ENCODE data around the gene HOXA13. TPM values are rescaled to one million over a fixed set of nuclear protein-coding genes. Genes with fewer than 3 reads are reported as not detected.

Gene HOXA13
- polyA plus RNA-seq, 3 donors from 2014 or later: not detected

DNA sequence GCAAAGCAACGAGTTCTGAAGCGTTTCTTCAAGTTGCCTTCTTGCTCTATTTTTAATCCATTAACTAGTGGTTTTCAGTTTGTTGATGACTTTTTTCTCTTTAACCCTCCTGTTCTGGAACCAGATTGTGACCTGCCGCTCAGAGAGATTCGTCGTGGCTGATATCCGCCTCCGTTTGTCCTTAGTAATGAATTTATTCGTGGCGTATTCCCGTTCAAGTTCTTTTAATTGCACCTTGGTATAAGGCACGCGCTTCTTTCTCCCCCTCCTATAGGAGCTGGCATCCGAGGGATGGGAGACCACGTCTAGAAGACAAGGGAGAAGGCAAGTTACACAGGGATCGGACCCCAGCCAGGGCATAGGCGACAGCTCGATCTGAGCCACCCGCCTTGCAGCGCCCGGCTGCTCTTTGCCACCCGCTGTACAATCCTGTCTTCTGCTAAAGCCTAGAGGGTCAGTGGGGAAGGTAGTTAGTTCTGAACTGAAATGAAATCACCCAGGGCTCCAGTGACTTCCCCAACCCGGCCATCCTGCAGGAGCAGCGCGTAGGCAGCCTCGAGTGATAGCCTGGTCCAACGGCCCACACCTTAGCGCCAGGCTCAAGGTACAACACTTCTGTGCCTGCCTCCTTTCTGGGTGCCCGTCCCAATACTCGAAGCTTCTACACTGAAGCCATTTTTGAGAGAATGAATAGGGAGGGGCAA, 1.6 kb downstream of the HOXA13 start:
- Mint-ChIP-seq H3K36me3 (no peaks in the 10 kb centered on the region), H3K9me3 (no peaks in the 10 kb centered on the region), H3K4me3 (peak overlapping the region; percentile 23 to 75 (median 56)), H3K27me3 (ENCODE audit: low read depth in 3 of 3) (peaks cover 39 to 86% (median 79%) of the 10 kb centered on the region in 3 donors), H3K4me1 (peaks cover 29 to 45% of the 10 kb centered on the region in 2 donors), H3K27ac (peak overlapping the region in 1 of 6 donors; percentile 63)
- no peak for DNase-seq

DNA sequence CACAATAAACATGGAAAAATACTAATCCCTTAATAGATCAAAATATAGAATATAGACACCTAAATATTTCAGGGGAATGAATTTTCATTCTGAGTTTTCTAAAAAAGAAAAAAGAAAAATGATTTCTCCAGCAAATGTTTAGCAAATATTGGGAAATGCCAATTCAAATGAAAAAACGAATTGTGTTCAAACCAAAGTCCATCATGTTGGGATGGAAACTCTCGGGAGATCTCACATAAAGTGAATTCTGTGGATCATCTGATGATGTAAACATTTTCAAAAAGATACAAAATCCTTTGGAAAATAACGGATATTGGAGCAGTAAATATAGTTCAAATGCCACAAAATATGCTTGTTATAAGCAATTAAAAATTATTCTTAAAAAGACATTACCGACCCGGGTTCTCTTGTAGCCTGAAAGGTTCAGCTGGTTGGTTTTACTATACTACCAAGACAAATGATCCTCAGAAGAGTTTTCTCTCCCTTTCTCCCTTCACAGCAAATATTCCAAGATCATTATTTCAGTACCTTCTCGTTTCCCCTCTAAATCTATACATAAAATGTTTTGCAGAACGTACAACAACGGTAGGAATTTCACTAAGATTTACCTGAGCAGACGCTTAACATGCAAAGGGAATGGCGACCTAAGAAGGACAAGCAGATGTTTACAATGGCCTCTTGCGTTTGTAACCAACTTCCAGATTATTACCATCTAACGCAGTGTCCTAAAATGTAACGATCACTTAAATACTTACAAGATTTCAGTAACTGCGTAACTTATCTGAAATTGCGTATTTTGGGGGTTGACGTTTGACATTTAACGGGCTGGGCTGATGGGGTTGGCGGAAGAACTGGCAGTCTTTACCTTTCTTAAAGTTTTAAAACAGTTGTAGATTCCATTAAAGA, 2.5 kb downstream of the HOXA13 start:
- Mint-ChIP-seq H3K9me3 (no peaks in the 10 kb centered on the region), H3K27ac (no peak overlapping the region), H3K4me3 (peak overlapping the region in 1 of 5 donors; percentile 8), H3K36me3 (no peaks in the 10 kb centered on the region), H3K27me3 (ENCODE audit: low read depth in 3 of 3) (peaks cover 33 to 83% (median 74%) of the 10 kb centered on the region in 3 donors), H3K4me1 (peaks cover 32 to 54% of the 10 kb centered on the region in 2 donors)
- no peak for DNase-seq

DNA sequence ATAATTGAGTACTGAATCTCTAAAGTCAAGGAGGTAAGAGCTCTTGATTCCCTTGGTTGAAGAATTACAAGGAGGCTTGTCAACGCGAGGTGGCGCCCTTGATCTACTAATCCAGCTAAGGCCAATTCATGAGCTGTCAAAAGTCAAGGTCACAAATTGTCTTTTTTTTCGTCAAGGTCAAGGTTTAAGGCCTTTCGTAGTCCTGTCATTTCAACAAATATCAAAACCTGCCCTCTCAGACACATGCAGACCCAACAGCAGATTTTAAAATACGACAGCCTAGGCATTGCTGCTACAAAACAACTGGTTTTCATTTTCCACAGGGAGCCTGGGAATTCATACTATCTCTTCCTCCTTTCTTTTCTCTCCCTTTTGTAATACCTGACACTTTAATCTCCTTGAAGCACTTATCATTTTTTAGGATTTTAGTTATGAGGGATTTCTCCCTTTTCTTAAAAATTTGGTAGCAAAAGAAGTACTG, 3.6 kb downstream of the HOXA13 start:
- Mint-ChIP-seq H3K4me1 (peaks cover 32 to 43% of the 10 kb centered on the region in 2 donors), H3K36me3 (no peaks in the 10 kb centered on the region), H3K4me3 (no peak overlapping the region), H3K27me3 (ENCODE audit: low read depth in 3 of 3) (peaks cover 39 to 79% (median 74%) of the 10 kb centered on the region in 3 donors), H3K27ac (no peak overlapping the region), H3K9me3 (no peaks in the 10 kb centered on the region)
- DNase-seq: peak; percentile 64 to 71 (median 70)

DNA sequence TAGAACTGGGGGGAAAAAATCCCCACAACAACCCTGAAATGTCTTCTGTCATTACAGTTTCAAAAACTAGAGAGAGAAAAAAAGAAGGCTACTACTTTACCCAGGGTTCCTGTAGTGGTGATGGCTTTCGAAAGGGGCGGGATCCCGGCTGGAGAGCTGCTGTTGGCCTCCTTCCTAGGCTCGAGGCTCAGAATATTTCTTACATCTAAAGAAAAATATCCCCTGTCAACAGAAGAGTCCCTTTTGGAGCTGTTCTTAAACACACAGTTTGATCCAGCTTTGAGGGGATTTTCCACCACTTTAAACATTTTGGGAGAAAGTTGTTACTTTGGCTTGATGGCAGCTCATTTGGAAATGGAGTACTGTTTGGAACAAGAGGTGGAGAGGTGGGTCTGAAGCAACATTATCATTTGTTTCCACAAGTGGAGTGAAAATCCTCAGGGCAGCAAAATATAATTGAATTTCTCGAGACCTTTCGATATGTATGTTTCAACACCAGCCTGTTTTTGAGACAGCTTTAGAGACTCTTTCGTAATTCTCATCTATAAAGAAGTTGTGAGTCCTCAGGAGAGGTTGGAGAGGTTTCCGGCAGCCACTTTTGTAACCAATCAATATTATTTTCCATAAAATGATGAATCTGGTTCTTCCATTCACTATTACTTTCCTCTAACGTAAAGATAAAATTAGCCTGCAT, 5.1 kb downstream of the HOXA13 start:
- Mint-ChIP-seq H3K27ac (no peak overlapping the region), H3K9me3 (no peaks in the 10 kb centered on the region), H3K36me3 (no peaks in the 10 kb centered on the region), H3K4me3 (no peak overlapping the region), H3K27me3 (ENCODE audit: low read depth in 3 of 3) (peaks cover 46 to 80% (median 76%) of the 10 kb centered on the region in 3 donors), H3K4me1 (peaks cover 22 to 33% of the 10 kb centered on the region in 2 donors)
- DNase-seq: no peak

DNA sequence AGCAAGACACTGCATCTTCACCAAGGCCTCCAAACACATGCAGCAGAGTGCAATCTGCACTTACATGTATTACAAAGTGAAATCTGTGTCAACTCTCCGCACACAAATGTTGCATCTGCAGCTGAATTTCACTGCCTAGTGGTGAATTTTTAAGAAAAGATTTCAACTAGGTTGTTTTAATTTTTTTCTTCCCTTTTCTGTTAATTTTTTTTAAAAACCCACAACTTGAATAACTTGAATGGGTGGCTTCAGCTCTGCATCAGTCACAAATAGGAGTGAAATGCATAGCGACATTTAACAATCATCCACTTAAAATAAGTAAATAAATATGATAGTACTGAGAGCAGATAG, 5.9 kb downstream of the HOXA13 start:
- Mint-ChIP-seq H3K9me3 (no peaks in the 10 kb centered on the region), H3K36me3 (no peaks in the 10 kb centered on the region), H3K27me3 (ENCODE audit: low read depth in 3 of 3) (peaks cover 46 to 79% (median 77%) of the 10 kb centered on the region in 3 donors), H3K4me1 (peaks cover 28 to 39% of the 10 kb centered on the region in 2 donors), H3K4me3 (peak overlapping the region in 2 of 5 donors; percentile 12 to 73), H3K27ac (no peak overlapping the region)
- no peak for DNase-seq

DNA sequence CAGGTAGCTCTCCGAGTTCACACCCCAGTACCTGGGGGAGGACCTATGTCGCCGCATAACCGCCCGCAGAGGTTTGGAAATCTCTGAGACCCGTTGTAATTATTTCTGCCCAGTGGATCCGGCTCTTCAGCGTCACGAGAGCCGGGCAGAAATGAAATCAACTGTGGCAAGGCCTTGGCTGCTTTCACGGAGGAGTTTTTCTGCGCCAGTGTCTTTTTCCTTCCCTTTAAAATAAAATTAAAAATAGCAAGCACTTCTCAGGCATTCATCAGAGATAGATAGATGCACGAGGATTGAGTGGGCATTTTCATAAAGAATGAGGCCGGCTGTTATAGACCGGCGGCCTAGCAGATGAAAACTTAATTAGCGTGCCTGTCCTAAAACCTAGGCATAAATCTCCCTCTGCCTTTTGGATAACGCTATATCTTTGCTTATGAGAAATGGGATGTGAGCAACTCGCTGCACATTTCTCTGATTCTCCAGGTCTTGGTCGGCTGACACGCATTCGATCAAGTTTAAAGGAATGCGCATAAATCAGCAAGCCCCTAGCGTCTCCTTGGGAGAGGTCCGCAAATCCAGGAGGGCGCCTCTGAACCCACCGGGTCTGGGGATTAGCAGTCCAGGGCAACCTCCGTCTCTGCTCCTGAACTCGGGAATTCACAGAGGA, 6.4 kb downstream of the HOXA13 start:
- DNase-seq: no peak
- H3K36me3 Mint-ChIP-seq: no peaks in the 10 kb centered on the region
- H3K27me3 Mint-ChIP-seq (ENCODE audit: low read depth in 3 of 3): peaks cover 49 to 77% (median 75%) of the 10 kb centered on the region in 3 donors
- peaks cover 29 to 43% of the 10 kb centered on the region in 2 donors for H3K4me1 Mint-ChIP-seq
- H3K9me3 Mint-ChIP-seq: no peaks in the 10 kb centered on the region
- H3K27ac Mint-ChIP-seq: peak overlapping the region in 1 of 6 donors; percentile 33
- peak overlapping the region; percentile 21 to 73 (median 51) for H3K4me3 Mint-ChIP-seq

DNA sequence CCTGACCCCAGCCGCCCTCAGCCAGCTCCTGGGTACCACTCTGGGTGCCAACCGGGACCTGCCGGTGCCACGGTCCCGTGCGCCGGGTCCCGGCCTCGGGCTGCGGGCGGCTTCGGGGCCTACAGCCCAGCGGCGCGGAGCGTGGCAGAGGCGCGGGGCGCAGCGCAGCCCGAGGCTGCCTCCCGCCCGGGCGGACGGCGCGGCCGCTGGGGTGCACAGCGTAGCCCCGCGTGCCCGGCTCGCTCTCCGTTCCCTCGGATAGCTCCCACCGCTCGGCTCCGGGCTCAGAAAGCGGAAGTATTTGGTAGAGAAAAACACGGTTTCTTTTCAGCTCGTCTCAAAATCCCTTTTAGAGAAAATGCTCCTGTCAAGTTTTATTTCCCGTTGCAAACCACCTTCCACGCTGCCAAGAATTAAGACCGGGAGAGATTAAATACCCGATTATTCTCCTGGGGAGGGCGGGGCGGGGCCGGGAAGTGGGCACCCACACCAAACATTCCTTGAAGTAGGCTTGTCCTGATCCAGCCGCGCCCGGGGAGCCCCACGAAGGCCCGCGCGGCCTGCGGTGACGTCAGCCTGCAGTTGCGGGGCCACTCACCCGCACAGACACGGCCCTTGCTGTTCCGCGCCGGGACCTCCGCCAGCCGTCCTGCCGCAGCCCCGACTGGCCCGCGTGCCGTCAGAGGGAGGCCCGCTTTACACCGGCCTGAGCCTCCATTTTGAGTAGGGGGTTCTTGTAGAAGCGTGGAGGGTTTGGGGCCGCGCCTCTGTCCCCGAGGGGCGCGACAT, 7.2 kb downstream of the HOXA13 start:
- Mint-ChIP-seq H3K36me3 (no peaks in the 10 kb centered on the region), H3K4me3 (peak overlapping the region; percentile 57 to 79 (median 73)), H3K9me3 (no peaks in the 10 kb centered on the region), H3K27ac (no peak overlapping the region), H3K27me3 (ENCODE audit: low read depth in 3 of 3) (peaks cover 49 to 77% (median 74%) of the 10 kb centered on the region in 3 donors), H3K4me1 (peaks cover 33 to 43% of the 10 kb centered on the region in 2 donors)
- DNase-seq: no peak

DNA sequence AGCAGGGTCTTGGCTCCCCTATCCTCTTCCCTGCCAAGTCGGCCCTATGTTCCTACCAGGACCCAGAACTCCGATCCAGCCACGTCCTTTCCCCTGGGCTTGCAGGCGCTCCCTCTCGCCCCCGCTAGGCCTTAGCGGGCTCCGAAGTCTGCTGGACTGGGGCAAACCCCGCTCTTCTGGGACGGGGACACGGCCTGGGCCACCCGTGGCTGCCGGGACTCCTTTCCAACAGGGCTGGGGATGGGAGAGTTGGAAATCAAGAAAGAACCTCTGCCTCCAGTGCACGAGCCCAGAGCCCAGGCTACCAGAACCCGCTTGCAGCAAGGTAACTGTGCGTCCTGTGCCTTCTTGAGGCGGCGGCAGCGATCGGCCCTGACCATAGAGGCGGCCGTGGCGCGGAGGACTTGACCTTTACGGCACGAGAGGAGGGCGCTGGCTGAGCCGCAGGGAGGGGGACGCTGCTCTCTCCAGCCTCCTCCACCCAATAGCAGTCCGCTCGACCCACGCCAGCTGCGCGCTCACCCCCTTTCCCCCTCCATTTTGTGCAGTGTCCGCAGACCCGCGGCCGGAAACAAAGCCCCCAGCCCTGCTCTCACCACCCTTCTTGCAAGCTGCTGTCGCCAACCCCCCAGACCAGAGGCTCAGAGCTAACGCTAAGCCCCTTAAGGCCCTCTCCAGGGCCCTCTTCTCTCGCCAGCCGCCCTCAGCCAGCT, 7.9 kb downstream of the HOXA13 start:
- H3K27ac Mint-ChIP-seq: no peak overlapping the region
- H3K9me3 Mint-ChIP-seq: no peaks in the 10 kb centered on the region
- H3K36me3 Mint-ChIP-seq: no peaks in the 10 kb centered on the region
- H3K27me3 Mint-ChIP-seq (ENCODE audit: low read depth in 3 of 3): peaks cover 53 to 77% (median 74%) of the 10 kb centered on the region in 3 donors
- peak overlapping the region; percentile 57 to 72 (median 63) for H3K4me3 Mint-ChIP-seq
- H3K4me1 Mint-ChIP-seq: peaks cover 40 to 49% of the 10 kb centered on the region in 2 donors
- no peak for DNase-seq

DNA sequence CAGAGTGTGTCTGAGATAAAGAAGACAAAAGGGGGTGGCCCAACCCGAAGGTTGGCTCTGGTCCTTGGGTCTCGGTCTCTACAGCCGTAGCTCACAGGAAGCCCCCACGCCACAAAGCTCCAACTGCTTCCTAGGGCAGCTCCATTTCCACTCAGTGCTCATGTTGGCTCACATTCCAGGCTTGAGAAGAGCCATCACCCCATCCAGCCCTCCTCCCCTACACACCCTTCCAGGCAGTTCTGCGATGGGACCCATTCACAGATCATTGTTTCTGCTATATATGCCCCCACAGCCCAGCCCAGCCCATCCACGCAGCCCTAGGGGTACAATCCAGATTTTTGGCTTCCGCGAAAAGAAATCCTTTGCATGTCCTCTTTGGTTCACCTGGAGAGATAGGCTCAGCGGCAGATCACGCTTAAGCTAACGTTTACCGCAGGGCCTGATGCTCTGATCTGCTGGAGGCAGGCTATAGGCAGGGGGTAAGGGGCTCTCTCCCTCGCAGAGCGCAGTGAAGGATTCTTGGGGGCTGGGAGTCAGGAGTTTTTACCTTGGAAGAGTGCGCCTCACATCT, 8.6 kb downstream of the HOXA13 start:
- Mint-ChIP-seq H3K9me3 (no peaks in the 10 kb centered on the region), H3K36me3 (no peaks in the 10 kb centered on the region), H3K4me3 (peak overlapping the region in 2 of 5 donors; percentile 9 to 32), H3K4me1 (peaks cover 41 to 51% of the 10 kb centered on the region in 2 donors), H3K27me3 (ENCODE audit: low read depth in 3 of 3) (peaks cover 55 to 76% (median 73%) of the 10 kb centered on the region in 3 donors), H3K27ac (no peak overlapping the region)
- no peak for DNase-seq

DNA sequence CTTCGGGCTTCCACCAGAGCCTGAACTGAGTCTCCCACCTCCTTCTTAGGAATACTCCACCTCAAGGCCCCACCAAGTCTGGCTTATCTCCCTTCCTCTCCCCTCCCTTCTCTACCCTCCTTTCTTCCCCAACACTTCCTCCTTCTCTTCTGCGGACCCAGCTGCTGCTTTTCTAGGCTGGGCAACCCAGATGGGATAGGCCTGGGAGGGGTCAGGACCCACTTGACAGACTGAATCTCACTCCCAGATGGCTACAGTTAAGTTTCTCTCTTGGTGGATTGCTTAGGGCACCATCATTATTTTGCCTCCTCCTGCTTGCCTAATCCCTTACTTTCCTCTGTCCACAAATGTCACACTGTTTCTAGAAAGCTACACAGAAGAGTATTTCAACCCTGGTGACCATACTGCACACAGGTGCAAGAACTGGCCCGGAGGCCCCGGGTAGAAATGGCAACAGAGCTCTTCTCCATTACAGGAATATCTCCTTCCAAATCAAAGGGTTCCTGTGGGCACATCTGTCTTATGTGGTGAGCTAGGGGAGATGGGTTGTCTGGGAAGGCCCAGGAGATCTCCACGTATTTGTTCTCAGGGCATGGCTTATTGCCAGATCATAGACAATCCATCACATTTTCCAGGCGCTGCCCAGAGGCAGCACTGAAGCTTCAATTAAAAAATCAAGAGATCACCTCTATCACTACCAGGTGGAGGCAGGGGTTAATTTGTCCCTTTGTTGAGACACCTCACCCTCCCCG, 9.7 kb downstream of the HOXA13 start:
- Mint-ChIP-seq H3K4me1 (peaks cover 52 to 62% of the 10 kb centered on the region in 2 donors), H3K36me3 (no peaks in the 10 kb centered on the region), H3K9me3 (no peaks in the 10 kb centered on the region), H3K27me3 (ENCODE audit: low read depth in 3 of 3) (peaks cover 64 to 79% (median 78%) of the 10 kb centered on the region in 3 donors), H3K4me3 (peak overlapping the region in 1 of 5 donors; percentile 93), H3K27ac (no peak overlapping the region)
- no peak for DNase-seq

DNA sequence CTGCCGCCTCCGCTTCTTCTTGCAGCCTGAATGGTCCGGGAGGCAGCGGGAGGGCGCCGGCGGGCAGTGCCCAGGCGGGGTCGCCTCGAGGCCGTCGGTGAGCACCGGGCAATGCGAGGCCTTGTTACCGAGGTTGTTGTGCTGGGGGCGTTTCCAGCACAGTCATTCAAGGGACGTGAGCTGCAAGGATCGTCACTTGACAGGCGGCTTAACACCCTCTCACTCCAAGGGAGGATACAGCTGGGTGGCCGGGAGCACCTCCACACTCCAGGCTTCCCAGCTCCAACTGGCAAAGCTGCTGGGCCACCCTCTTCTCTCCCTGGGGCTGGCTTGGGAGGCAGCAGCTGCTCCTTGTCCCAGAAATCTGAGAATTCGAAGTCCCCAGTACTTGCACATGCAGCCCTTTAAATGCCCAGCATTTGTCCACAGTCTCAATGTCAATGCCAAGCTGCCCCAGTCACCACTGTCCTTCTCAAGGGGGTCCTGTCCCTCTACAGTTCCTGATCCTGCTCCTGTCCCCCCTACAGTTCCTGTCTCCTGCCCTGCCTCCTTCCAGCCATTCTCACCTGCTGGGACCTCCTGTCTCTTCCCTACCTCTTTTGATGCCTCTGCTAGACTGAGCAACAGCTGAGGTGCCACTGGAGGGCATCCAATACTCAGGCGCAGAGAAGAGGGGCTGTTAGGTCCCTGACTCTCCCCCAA, 10.4 kb downstream of the HOXA13 start:
- Mint-ChIP-seq H3K4me3 (peak overlapping the region; percentile 44 to 93 (median 60)), H3K9me3 (no peaks in the 10 kb centered on the region), H3K27ac (no peak overlapping the region), H3K36me3 (no peaks in the 10 kb centered on the region), H3K27me3 (ENCODE audit: low read depth in 3 of 3) (peaks cover 65 to 79% (median 78%) of the 10 kb centered on the region in 3 donors), H3K4me1 (peaks cover 58 to 69% of the 10 kb centered on the region in 2 donors)
- DNase-seq: no peak

Data from immature natural killer cell (primary cell).